ENCODE measurements around the gene NTM. TPM values are rescaled to one million over a fixed set of nuclear protein-coding genes. Genes with fewer than 3 reads are reported as not detected.

NTM gene
- total and polyA plus RNA-seq, 10 donors, result 0.13 to 1.6 (median 0.67) TPM

DNA sequence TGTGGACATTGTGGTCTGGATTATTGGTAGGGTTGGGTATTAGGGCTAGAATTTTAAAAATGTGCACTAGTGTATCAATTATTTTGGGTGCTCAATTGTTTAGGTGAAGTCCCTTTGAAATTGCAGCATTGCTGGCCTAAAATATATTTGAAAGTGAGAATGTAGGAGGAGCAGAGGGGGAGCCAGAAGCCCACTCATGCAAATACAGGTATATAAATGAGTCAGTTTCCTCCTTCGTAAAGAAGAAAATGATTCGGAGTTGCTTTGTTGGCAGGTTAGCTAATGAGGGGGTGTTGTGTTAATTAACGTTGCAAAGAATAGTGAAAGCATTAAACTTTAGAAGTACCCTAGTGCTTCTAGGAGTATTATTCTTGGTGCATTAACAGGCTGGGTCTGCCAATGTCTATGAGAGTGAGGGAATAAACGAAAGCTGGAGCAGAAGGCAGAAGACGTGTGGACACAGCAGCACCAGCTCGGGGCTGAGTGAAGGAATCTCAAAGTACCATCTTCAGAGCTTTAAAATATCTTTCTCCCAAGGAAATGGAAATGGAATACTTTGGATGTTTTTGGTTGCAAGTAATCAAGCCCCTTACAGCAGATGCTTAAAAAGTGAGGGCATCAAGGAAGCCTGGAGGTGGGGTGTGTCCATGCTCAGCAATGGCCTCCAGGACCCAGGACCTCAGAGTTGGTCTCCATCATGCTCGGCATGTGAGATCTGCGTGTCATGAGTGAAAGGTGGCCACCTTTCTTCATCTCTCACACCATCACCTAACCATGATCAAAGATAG, 522.9 kb downstream of the NTM start:
- intact Hi-C loops (cut with DNase I; ENCODE audit: low total_unique reads), result no loop called here
- Histone ChIP-seq H3K4me3 (no peak overlapping the region), H3K4me1 (no peaks in the 10 kb centered on the region), H3K9me3 (no peaks in the 10 kb centered on the region), H3K27ac (no peak overlapping the region), H3K36me3 (no peaks in the 10 kb centered on the region), H3K27me3 (replicated peaks in 1 of 7) (no peaks in the 10 kb centered on the region)
- TF ChIP-seq POLR2AphosphoS5 (IDR thresholded peaks at IDR 0.05), result no peak
- TF ChIP-seq, protein P1, sequence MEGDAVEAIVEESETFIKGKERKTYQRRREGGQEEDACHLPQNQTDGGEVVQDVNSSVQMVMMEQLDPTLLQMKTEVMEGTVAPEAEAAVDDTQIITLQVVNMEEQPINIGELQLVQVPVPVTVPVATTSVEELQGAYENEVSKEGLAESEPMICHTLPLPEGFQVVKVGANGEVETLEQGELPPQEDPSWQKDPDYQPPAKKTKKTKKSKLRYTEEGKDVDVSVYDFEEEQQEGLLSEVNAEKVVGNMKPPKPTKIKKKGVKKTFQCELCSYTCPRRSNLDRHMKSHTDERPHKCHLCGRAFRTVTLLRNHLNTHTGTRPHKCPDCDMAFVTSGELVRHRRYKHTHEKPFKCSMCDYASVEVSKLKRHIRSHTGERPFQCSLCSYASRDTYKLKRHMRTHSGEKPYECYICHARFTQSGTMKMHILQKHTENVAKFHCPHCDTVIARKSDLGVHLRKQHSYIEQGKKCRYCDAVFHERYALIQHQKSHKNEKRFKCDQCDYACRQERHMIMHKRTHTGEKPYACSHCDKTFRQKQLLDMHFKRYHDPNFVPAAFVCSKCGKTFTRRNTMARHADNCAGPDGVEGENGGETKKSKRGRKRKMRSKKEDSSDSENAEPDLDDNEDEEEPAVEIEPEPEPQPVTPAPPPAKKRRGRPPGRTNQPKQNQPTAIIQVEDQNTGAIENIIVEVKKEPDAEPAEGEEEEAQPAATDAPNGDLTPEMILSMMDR (IDR thresholded peaks at IDR 0.05 in 8 of 11, conservative IDR thresholded peaks at IDR 0.05 in 3 of 11), result no peak
- TF ChIP-seq POLR2A (IDR thresholded peaks at IDR 0.05), result no peak
- DNase-seq, result no peak
- WGBS, 5 donors, result 70 to 92% (median 80%) methylated on average over 8 of the region's 8 CpGs

- intact Hi-C loops (cut with DNase I; ENCODE audit: low total_unique reads), result no loop called here
These were observed 523.6 kb downstream of the NTM start for GRCh38 chr11:131893988-131894387.

GRCh38 chr11:131894615-131895544, 524.5 kb downstream of the NTM start:
- 51 to 76% (median 69%) methylated on average over 10 of the region's 10 CpGs for WGBS, 5 donors
- H3K27me3 ChIP-seq (replicated peaks in 1 of 7), result no peaks in the 10 kb centered on the region
- no peak overlapping the region for H3K27ac ChIP-seq
- no peaks in the 10 kb centered on the region for H3K4me1 ChIP-seq
- TF ChIP-seq POLR2AphosphoS5 (IDR thresholded peaks at IDR 0.05) (peak in 1 of 3 donors; percentile 20), POLR2A (IDR thresholded peaks at IDR 0.05) (no peak)
- TF ChIP-seq, protein P1 (IDR thresholded peaks at IDR 0.05 in 8 of 11, conservative IDR thresholded peaks at IDR 0.05 in 3 of 11), result no peak
- H3K9me3 ChIP-seq, result no peaks in the 10 kb centered on the region
- DNase-seq, result no peak
- no peak overlapping the region for H3K4me3 ChIP-seq
- H3K36me3 ChIP-seq, result no peaks in the 10 kb centered on the region
- intact Hi-C loops (cut with DNase I; ENCODE audit: low total_unique reads), result no loop called here

More at GRCh38 chr11:131893988-131894387, 523.6 kb downstream of the NTM start:
- DNase-seq, result no peak
- H3K4me1 ChIP-seq, result no peaks in the 10 kb centered on the region
- no peak overlapping the region for H3K4me3 ChIP-seq
- H3K36me3 ChIP-seq, result no peaks in the 10 kb centered on the region
- no peak overlapping the region for H3K27ac ChIP-seq
- TF ChIP-seq POLR2AphosphoS5 (IDR thresholded peaks at IDR 0.05) (no peak), POLR2A (IDR thresholded peaks at IDR 0.05) (no peak)
- TF ChIP-seq, protein P1 (IDR thresholded peaks at IDR 0.05 in 8 of 11, conservative IDR thresholded peaks at IDR 0.05 in 3 of 11), result no peak
- WGBS, 5 donors, result 85 to 93% (median 90%) methylated on average over 5 of the region's 5 CpGs
- H3K9me3 ChIP-seq, result no peaks in the 10 kb centered on the region
- no peaks in the 10 kb centered on the region for H3K27me3 ChIP-seq (replicated peaks in 1 of 7)

DNA sequence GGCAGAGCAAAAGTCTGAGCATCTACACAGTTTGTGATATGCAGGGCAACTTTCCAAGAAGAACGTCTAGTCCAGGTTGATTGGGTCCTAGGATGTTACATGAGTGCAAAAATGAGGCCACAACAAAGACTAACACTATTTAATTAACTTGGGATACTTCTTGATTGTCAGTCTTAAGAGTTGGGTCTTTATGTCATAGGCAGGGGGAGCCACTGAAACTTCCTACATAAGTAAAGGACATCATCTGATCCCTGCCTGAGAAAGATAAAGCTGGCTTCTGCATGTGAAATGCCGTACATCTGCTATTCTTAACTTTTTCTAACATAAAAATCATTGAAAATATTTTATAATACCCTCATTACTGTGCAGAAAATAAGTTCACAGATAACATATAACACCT, 525.5 kb downstream of the NTM start:
- no peak overlapping the region for H3K27ac ChIP-seq
- no peaks in the 10 kb centered on the region for H3K9me3 ChIP-seq
- WGBS, 5 donors, result 49 to 83% (median 75%) methylated on average over 2 of the region's 2 CpGs
- intact Hi-C loops (cut with DNase I; ENCODE audit: low total_unique reads), result no loop called here
- no peaks in the 10 kb centered on the region for H3K36me3 ChIP-seq
- H3K27me3 ChIP-seq (replicated peaks in 1 of 7), result no peaks in the 10 kb centered on the region
- no peak overlapping the region for H3K4me3 ChIP-seq
- DNase-seq, result no peak
- H3K4me1 ChIP-seq, result no peaks in the 10 kb centered on the region
- TF ChIP-seq POLR2A (IDR thresholded peaks at IDR 0.05) (no peak), POLR2AphosphoS5 (IDR thresholded peaks at IDR 0.05) (no peak)
- TF ChIP-seq, protein P1 (IDR thresholded peaks at IDR 0.05 in 8 of 11, conservative IDR thresholded peaks at IDR 0.05 in 3 of 11), result no peak

All from spleen (tissue), 11 donors.